SK-N-SH treated with all-trans-retinoic acid at 6 μM for 48 hours (cell line): ENCODE measurements around the gene MIPOL1.

Source experiments
- ATAC-seq: fragments of 200-7000 bp; cut with Tn5 transposase; 3 replicates; pipeline ENCODE4 v1.9.1; 2020; ENCODE audit warnings: mild to moderate bottlenecking, moderate library complexity
- ARNTL ChIP-seq: fragments of 450-650 bp; formaldehyde crosslinking; IDR thresholded peaks from 2 replicates; pipeline ENCODE4 v1.5.0; 2020; ENCODE audit warnings: low read depth, mild to moderate bottlenecking, moderate library complexity, borderline replicate concordance
- CREB5 ChIP-seq: fragments of 250-450 bp; sonication (Bioruptor Pico); IDR thresholded peaks from 2 replicates; pipeline ENCODE4 v1.5.1; 2020; ENCODE audit warnings: low read depth, mild to moderate bottlenecking, moderate library complexity
- CSDC2 ChIP-seq: fragments of 250-450 bp; sonication (Bioruptor Pico); IDR thresholded peaks from 2 replicates; pipeline ENCODE4 v1.5.0; 2020; ENCODE audit warnings: mild to moderate bottlenecking, moderate library complexity
- ESRRG ChIP-seq: fragments of 250-450 bp; sonication (Bioruptor Pico); IDR thresholded peaks from 2 replicates; pipeline ENCODE4 v1.6.1; 2021; ENCODE audit warnings: mild to moderate bottlenecking
- ISL1 ChIP-seq: fragments of 250-450 bp; sonication (Bioruptor Pico); IDR thresholded peaks from 2 replicates; pipeline ENCODE4 v2.1.2; 2022; ENCODE audit warnings: mild to moderate bottlenecking, moderate library complexity
- PATZ1 ChIP-seq: fragments of 250-450 bp; sonication (Bioruptor Pico); IDR thresholded peaks from 2 replicates; pipeline ENCODE4 v1.8.0; 2020; ENCODE audit warnings: mild to moderate bottlenecking, moderate library complexity, borderline replicate concordance
- POU6F1 ChIP-seq: fragments of 250-450 bp; sonication (Bioruptor Pico); IDR thresholded peaks from 2 replicates; pipeline ENCODE4 v1.8.0; 2021; ENCODE audit warnings: low read depth, mild to moderate bottlenecking, moderate library complexity, borderline replicate concordance
- PPARA ChIP-seq: fragments of 250-450 bp; sonication (Bioruptor Pico); IDR thresholded peaks from 2 replicates; pipeline ENCODE4 v1.5.0; 2020; ENCODE audit warnings: mild to moderate bottlenecking, borderline replicate concordance
- RARB ChIP-seq: fragments of 250-450 bp; sonication (Bioruptor Pico); IDR thresholded peaks from 2 replicates; pipeline ENCODE4 v1.8.0; 2021; ENCODE audit warnings: mild to moderate bottlenecking, moderate library complexity
- SNAI2 ChIP-seq: fragments of 250-450 bp; sonication (Bioruptor Pico); IDR thresholded peaks from 2 replicates; pipeline ENCODE4 v1.5.0; 2020; ENCODE audit warnings: mild to moderate bottlenecking, moderate library complexity
- TCF4 ChIP-seq: fragments of 250-450 bp; sonication (Bioruptor Pico); IDR thresholded peaks from 2 replicates; pipeline ENCODE4 v1.8.0; 2021; ENCODE audit warnings: mild to moderate bottlenecking, moderate library complexity, borderline replicate concordance
- TSHZ2 ChIP-seq: fragments of 250-450 bp; sonication (Bioruptor Pico); IDR thresholded peaks from 2 replicates; pipeline ENCODE4 v1.5.0; 2020; ENCODE audit warnings: mild to moderate bottlenecking, moderate library complexity
- ZC3H10 ChIP-seq: fragments of 250-450 bp; sonication (Bioruptor Pico); IDR thresholded peaks from 2 replicates; pipeline ENCODE4 v1.5.1; 2021; ENCODE audit warnings: mild to moderate bottlenecking, moderate library complexity
- ZFP30 ChIP-seq: fragments of 450-650 bp; formaldehyde crosslinking; IDR thresholded peaks from 2 replicates; pipeline ENCODE4 v1.5.0; 2022; ENCODE audit warnings: mild to moderate bottlenecking, moderate library complexity
- ZNF565 ChIP-seq: fragments of 450-650 bp; formaldehyde crosslinking; conservative IDR thresholded peaks from 2 replicates; pipeline ENCODE4 v1.5.0; 2020; ENCODE audit warnings: low read depth, mild to moderate bottlenecking, moderate library complexity
- ZNF8 ChIP-seq: fragments of 450-650 bp; formaldehyde crosslinking; IDR thresholded peaks from 2 replicates; pipeline ENCODE4 v1.5.0; 2020; ENCODE audit warnings: mild to moderate bottlenecking, moderate library complexity
- TF ChIP-seq, protein P1 (sequence below): fragments of 250-450 bp; sonication (Bioruptor Pico); IDR thresholded peaks from 2 replicates; pipeline ENCODE4 v1.5.1; 2021; ENCODE audit warnings: mild to moderate bottlenecking, moderate library complexity

The MIPOL1 gene

GRCh38 chr14:37583358-37584210, 385.8 kb downstream of the MIPOL1 start:
- no peak for ATAC-seq

More at GRCh38 chr14:37583358-37584210, 385.8 kb downstream of the MIPOL1 start:
- no peak for TF ChIP-seq RARB (CRISPR knock-in tag)
- TF ChIP-seq SNAI2 (CRISPR knock-in tag): no peak
- TF ChIP-seq CSDC2 (CRISPR knock-in tag): no peak
- no peak for TF ChIP-seq PATZ1 (CRISPR knock-in tag)
- TF ChIP-seq TCF4 (CRISPR knock-in tag): no peak
- TF ChIP-seq ESRRG: no peak
- TF ChIP-seq ZNF565 (CRISPR knock-in tag): no peak
- TF ChIP-seq PPARA: no peak
- TF ChIP-seq POU6F1 (CRISPR knock-in tag): no peak
- TF ChIP-seq, protein P1, sequence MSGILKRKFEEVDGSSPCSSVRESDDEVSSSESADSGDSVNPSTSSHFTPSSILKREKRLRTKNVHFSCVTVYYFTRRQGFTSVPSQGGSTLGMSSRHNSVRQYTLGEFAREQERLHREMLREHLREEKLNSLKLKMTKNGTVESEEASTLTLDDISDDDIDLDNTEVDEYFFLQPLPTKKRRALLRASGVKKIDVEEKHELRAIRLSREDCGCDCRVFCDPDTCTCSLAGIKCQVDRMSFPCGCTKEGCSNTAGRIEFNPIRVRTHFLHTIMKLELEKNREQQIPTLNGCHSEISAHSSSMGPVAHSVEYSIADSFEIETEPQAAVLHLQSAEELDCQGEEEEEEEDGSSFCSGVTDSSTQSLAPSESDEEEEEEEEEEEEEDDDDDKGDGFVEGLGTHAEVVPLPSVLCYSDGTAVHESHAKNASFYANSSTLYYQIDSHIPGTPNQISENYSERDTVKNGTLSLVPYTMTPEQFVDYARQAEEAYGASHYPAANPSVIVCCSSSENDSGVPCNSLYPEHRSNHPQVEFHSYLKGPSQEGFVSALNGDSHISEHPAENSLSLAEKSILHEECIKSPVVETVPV (CRISPR knock-in tag): no peak
- TF ChIP-seq CREB5 (CRISPR knock-in tag): no peak
- TF ChIP-seq ZC3H10 (CRISPR knock-in tag): no peak
- TF ChIP-seq ISL1 (CRISPR knock-in tag): no peak
- no peak for TF ChIP-seq ZNF8 (CRISPR knock-in tag)
- TF ChIP-seq TSHZ2 (CRISPR knock-in tag): no peak
- no peak for TF ChIP-seq ARNTL (CRISPR knock-in tag)
- no peak for TF ChIP-seq ZFP30 (CRISPR knock-in tag)
- TF ChIP-seq, all 23 proteins: peak for 0
